Cardiac fibroblast (primary cell): Measurements from ENCODE around the gene DIAPH2.
A peak's percentile ranks its signal among the peaks of the same experiment; 100 is the strongest.

Experiments used
- DNase-seq, 2 donors: peaks; one replicate each; pipeline versions ENCODE4 v3.0.0 to v3.0.0-alpha.2; 2010; ENCODE audit warnings: low read depth in 2 of 2
- H3K4me3 ChIP-seq, 2 donors: replicated peaks in 1 of 2; 1 replicate in 1 of 2; 2 replicates in 1 of 2; pipeline ENCODE4 v1.5.1; 2011; ENCODE audit warnings: low read depth in 2 of 2, low read length in 2 of 2, mild to moderate bottlenecking in 2 of 2, moderate library complexity in 1 of 2
- TF ChIP-seq, protein P1 (sequence below): IDR thresholded peaks from one replicate; pipeline ENCODE4 v1.5.1; 2011; ENCODE audit warnings: low read depth, mild to moderate bottlenecking, low read length, inconsistent platforms

DIAPH2 gene

DNA sequence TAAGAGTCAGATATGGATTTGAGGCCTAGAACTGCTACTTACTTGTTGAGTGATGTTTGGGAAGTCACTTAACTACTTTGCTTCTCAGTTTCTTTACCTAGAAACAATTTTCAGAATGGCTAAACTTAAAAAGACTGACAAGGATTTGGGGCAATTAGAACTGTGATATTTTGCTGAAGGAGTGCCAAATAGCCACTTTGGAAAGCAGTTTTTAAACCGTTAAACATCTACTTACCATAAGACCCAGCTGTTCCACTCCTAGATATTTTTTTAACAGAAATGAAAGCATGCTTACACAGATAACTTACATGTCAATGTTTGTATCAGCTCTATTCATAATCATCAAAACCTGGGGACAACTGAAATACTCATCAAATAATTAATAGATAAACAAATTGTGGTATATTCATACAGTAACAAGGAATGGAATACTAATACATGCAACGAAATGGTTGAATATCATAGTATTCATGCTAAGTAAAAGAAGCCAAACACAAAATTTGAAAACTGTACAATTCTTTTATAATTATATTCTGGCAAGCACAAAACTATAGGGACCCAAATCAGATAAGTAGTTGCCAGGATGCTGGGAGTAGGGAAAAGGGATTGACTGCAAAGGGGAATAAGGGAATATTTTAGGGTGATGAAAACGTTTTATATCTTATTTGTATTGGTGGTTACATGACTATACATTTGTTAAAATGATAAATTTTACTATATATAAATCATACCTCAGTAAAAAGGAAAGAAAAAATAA lies 223.1 kb downstream of the DIAPH2 start:
- peak in 1 of 2 donors; percentile 12 for DNase-seq
- TF ChIP-seq, protein P1, sequence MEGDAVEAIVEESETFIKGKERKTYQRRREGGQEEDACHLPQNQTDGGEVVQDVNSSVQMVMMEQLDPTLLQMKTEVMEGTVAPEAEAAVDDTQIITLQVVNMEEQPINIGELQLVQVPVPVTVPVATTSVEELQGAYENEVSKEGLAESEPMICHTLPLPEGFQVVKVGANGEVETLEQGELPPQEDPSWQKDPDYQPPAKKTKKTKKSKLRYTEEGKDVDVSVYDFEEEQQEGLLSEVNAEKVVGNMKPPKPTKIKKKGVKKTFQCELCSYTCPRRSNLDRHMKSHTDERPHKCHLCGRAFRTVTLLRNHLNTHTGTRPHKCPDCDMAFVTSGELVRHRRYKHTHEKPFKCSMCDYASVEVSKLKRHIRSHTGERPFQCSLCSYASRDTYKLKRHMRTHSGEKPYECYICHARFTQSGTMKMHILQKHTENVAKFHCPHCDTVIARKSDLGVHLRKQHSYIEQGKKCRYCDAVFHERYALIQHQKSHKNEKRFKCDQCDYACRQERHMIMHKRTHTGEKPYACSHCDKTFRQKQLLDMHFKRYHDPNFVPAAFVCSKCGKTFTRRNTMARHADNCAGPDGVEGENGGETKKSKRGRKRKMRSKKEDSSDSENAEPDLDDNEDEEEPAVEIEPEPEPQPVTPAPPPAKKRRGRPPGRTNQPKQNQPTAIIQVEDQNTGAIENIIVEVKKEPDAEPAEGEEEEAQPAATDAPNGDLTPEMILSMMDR, result no peak
- H3K4me3 ChIP-seq, result no peak overlapping the region

DNA sequence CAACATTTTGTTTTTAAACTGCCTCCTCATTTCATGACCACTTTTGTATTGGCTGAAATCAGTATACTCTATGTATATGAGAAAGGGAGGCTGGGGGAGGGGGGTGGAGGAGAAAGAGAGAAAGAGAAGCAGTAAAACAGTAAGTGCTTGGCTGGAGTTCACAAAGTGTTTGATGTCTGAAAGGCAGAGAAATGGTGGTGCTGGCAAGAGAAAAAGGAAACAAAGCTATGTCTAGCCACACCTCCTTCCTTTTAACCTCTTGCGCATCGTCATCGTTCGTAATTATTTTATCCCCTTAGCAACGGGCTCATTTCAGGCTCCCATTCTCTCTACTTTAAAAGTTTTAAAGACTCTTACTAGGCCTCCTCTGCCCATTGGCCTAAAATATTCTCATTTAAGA lies 224.6 kb downstream of the DIAPH2 start:
- no peak overlapping the region for H3K4me3 ChIP-seq
- TF ChIP-seq, protein P1, result no peak
- peak; percentile 7 to 21 for DNase-seq

DNA sequence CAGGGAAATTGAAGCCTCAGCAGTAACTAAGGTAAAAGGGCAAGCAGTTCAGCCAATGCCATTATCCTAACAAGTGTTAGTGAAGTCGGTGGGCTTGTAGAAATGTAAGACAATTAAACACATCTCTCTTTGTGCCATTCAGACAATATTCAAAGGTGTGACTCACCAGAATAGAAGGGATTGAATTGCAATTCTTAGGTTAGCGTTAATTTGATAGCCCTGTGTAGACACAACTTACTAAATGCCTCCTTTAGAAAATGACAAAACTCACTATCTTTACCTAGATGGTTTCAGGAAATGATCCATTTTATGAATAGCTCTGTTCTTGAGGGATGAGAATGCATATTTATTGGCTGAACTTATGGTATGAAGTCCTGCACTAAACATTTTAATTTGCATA lies 234.2 kb downstream of the DIAPH2 start:
- H3K4me3 ChIP-seq, result no peak overlapping the region
- TF ChIP-seq, protein P1, result no peak
- DNase-seq, result no peak

DNA sequence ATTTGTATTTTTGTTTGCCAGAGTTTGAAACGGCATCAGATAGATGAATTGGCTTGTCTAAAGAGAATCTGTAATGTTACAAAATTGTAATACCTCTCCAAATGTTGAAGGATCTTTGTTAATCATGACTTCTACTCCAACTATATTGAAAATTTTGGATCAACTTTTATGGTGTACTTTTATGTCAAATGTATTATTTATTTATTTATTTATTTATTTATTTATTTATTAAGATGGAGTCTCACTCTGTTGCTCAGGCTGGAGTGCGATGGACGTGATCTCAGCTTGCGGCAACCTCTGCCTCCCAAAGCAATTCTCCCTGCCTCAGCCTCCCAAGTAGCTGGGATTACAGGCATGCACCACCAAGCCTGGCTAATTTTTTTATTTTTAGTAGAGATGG lies 235.0 kb downstream of the DIAPH2 start:
- no peak for DNase-seq
- no peak overlapping the region for H3K4me3 ChIP-seq
- TF ChIP-seq, protein P1, result no peak

DNA sequence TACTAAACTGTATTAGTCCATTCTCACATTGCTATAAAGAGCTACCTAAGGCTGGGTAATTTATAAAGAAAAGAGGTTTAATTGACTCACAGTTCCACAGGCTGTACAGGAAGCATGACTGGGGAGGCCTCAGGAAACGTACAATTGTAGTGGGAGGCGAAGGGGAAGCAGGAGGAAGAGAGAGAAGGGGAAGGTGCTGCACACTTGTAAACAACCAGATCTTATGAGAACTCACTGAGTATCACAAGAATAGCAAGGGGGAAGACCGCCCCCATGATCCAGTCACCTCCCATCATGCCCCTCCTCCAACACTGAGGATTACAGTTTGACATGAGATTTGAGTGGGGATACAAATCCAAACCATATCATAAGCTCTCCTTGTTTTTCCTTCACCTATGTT lies 239.9 kb downstream of the DIAPH2 start:
- TF ChIP-seq, protein P1, result no peak
- no peak overlapping the region for H3K4me3 ChIP-seq
- no peak for DNase-seq

DNA sequence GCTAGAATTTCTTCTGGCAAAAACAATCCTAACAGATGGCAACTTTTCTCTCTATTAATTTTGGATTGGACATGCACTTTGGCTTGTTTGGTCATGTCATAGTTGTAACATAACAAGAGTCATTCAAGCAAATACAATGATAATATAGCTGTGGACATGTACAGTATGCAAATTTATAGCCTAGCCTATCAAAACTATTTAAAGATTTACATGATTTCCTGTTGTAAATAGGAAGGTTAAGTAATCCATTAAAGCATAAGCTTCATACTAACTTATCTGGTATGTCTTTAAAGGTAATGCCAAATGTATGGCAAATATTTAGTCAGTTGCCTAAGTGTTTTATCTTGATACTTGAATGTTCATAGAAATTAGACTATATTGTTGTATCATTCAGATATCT lies 244.4 kb downstream of the DIAPH2 start:
- TF ChIP-seq, protein P1, result no peak
- no peak overlapping the region for H3K4me3 ChIP-seq
- DNase-seq, result no peak

DNA sequence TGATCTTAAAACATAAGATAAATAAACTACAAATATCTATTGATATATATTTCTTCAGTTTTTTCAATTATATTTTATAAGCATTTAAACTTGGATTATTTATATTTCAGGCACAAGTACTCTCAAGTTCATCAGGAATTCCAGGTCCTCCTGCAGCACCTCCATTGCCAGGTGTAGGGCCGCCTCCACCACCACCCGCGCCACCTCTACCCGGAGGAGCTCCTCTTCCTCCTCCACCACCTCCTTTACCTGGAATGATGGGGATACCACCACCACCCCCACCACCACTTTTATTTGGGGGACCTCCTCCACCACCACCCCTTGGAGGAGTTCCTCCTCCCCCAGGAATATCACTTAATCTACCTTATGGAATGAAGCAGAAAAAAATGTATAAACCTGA lies 273.1 kb downstream of the DIAPH2 start:
- H3K4me3 ChIP-seq, result no peak overlapping the region
- TF ChIP-seq, protein P1, result no peak
- DNase-seq, result no peak
